GM12872 (cell line): ENCODE results near the gene ARHGAP26.

Source experiments
- CTCF ChIP-seq: IDR thresholded peaks from 3 replicates; pipeline ENCODE4 v1.5.1; 2011; ENCODE audit warnings: low read depth, mild to moderate bottlenecking, low read length, moderate library complexity; ENCODE audit not compliant: insufficient read depth

ARHGAP26 gene

GRCh38 chr5:142767911-142768310 is 2.3 kb upstream of the ARHGAP26 start:
- TF ChIP-seq CTCF = no peak

GRCh38 chr5:142769251-142769792 is 855 bp upstream of the ARHGAP26 start:
- no peak for TF ChIP-seq CTCF

GRCh38 chr5:142770650-142771609 is 753 bp downstream of the ARHGAP26 start:
- no peak for TF ChIP-seq CTCF

GRCh38 chr5:142771666-142772065 is 1.5 kb downstream of the ARHGAP26 start:
- TF ChIP-seq CTCF = no peak

- no peak for TF ChIP-seq CTCF
These were observed 2.5 kb downstream of the ARHGAP26 start for GRCh38 chr5:142772446-142773293.

GRCh38 chr5:142777099-142777498 is 6.9 kb downstream of the ARHGAP26 start:
- no peak for TF ChIP-seq CTCF

- no peak for TF ChIP-seq CTCF
These were observed 7.7 kb downstream of the ARHGAP26 start for GRCh38 chr5:142777850-142778249.
